Left ventricle myocardium inferior (tissue), 1 donor: Measurements from ENCODE around the gene PPP4R1. TPM values are rescaled to one million over a fixed set of nuclear protein-coding genes. Genes with fewer than 3 reads are reported as not detected.

Experiments
- DNase-seq: peaks from one replicate; pipeline ENCODE4 v3.0.0-alpha.2; 2020
- H3K27ac ChIP-seq: fragments of 200-600 bp; replicated peaks from 2 replicates; pipeline ENCODE4 v1.8.0; 2021
- H3K27me3 ChIP-seq: fragments of 200-600 bp; 2 replicates; pipeline ENCODE4 v1.8.0; 2021; ENCODE audit warnings: low read depth
- H3K36me3 ChIP-seq: fragments of 200-600 bp; 2 replicates; pipeline ENCODE4 v1.8.0; 2021
- H3K4me1 ChIP-seq: fragments of 200-600 bp; 2 replicates; pipeline ENCODE4 v1.8.0; 2021
- H3K4me3 ChIP-seq: fragments of 200-600 bp; 2 replicates; pipeline ENCODE4 v1.8.0; 2021; ENCODE audit warnings: mild to moderate bottlenecking, moderate library complexity
- H3K9me3 ChIP-seq: fragments of 200-600 bp; replicated peaks from 2 replicates; pipeline ENCODE4 v1.8.0; 2021
- CTCF ChIP-seq: fragments of 200-600 bp; IDR thresholded peaks from 2 replicates; pipeline ENCODE4 v1.8.0; 2021; ENCODE audit warnings: antibody characterized with exemption, mild to moderate bottlenecking, borderline replicate concordance
- intact Hi-C: fragments of 100-400 bp; cut with micrococcal nuclease; formaldehyde crosslinking; loops from one replicate; pipeline ENCODE4 v1.11.0; 2022
- total RNA-seq: library from RNA; stranded (reverse); fragmentation: NEBNext Ultra II Directional; extraction: Animal tissue kit (Norgen Biotek cat#: 25700); gene quantifications from one replicate; pipeline ENCODE4 v1.2.1, GENCODE V29; 2021
- donor health status: DM: no; HTN: yes; CAD: no; lungs with severe emphysema.

PPP4R1 gene
- total RNA-seq, 1 donor from 2014 or later = 53.5 TPM

- Histone ChIP-seq H3K4me3 (no peak overlapping the region), H3K4me1 (no peaks in the 10 kb centered on the region), H3K36me3 (no peaks in the 10 kb centered on the region), H3K27ac (no peak overlapping the region), H3K9me3 (no peaks in the 10 kb centered on the region), H3K27me3 (no peaks in the 10 kb centered on the region)
- intact Hi-C loops = no loop called here
- TF ChIP-seq CTCF = no peak
- no peak for DNase-seq
Observed at GRCh38 chr18:9658087-9658641, 43.8 kb upstream of the PPP4R1 start.

GRCh38 chr18:9655232-9655767 lies 40.9 kb upstream of the PPP4R1 start:
- H3K27ac ChIP-seq = no peak overlapping the region
- H3K36me3 ChIP-seq = no peaks in the 10 kb centered on the region
- no peaks in the 10 kb centered on the region for H3K9me3 ChIP-seq
- no peak overlapping the region for H3K4me3 ChIP-seq
- DNase-seq = no peak
- intact Hi-C loops = no loop called here
- H3K27me3 ChIP-seq = no peaks in the 10 kb centered on the region
- no peak for TF ChIP-seq CTCF
- H3K4me1 ChIP-seq = no peaks in the 10 kb centered on the region

GRCh38 chr18:9653390-9653789 lies 39.0 kb upstream of the PPP4R1 start:
- intact Hi-C loops = no loop called here
- no peak for TF ChIP-seq CTCF
- Histone ChIP-seq H3K27ac (no peak overlapping the region), H3K4me1 (no peaks in the 10 kb centered on the region), H3K27me3 (no peaks in the 10 kb centered on the region), H3K9me3 (no peaks in the 10 kb centered on the region), H3K36me3 (no peaks in the 10 kb centered on the region), H3K4me3 (no peak overlapping the region)
- DNase-seq = peak; percentile 36

GRCh38 chr18:9649164-9649540 lies 34.8 kb upstream of the PPP4R1 start:
- no peaks in the 10 kb centered on the region for H3K27me3 ChIP-seq
- no peak overlapping the region for H3K4me3 ChIP-seq
- DNase-seq = no peak
- H3K4me1 ChIP-seq = peaks cover 4% of the 10 kb centered on the region
- H3K27ac ChIP-seq = no peak overlapping the region
- intact Hi-C loops = no loop called here
- no peaks in the 10 kb centered on the region for H3K9me3 ChIP-seq
- no peak for TF ChIP-seq CTCF
- H3K36me3 ChIP-seq = no peaks in the 10 kb centered on the region

GRCh38 chr18:9648431-9649163 lies 34.2 kb upstream of the PPP4R1 start:
- Histone ChIP-seq H3K4me3 (no peak overlapping the region), H3K27me3 (no peaks in the 10 kb centered on the region), H3K27ac (no peak overlapping the region), H3K4me1 (peaks cover 8% of the 10 kb centered on the region), H3K9me3 (no peaks in the 10 kb centered on the region), H3K36me3 (no peaks in the 10 kb centered on the region)
- no peak for TF ChIP-seq CTCF
- no peak for DNase-seq
- intact Hi-C loops = no loop called here
